Measurements from ENCODE around the gene CCK.

DNA sequence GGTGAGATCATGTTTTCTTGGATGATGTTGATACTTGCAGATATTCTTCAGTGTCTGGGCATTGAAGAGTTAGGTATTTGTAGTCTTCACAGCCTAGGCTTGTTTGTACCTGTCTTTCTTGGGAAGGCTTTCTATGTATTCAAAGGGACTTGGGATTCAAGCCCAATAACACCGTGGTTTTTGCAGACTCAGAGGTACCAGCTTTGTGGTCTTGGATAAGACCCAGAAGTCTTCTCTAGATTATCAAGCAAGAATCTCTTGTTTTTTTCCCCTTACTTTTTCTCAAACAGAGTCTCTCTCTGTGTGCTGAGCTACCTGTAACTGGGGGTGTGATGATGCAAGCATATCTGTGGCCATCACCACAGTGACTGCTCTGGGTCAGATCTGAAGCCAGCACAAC, 42.7 kb upstream of the CCK start:
- TF ChIP-seq CTCF (IDR thresholded peaks at IDR 0.05) (no peak), POLR2A (IDR thresholded peaks at IDR 0.05) (no peak)

Measured in testis (tissue), 2 donors.